Kidney (tissue), 14 donors: ENCODE results near the gene CCDC142. TPM values are rescaled to one million over a fixed set of nuclear protein-coding genes. Genes with fewer than 3 reads are reported as not detected.

Source experiments
- DNase-seq, 5 donors: peaks; one replicate each; pipeline ENCODE4 v3.0.0-alpha.2; 2013 to 2020
- FAIRE-seq: peaks from 2 replicates; lab custom pipeline; 2012; peaks lifted over from hg19 to GRCh38; lab: Jason Lieb, UNC
- H3K27ac ChIP-seq, 2 donors: one replicate each; pipeline ENCODE4 v1.7.0; 2013; ENCODE audit warnings: low read depth in 2 of 2, low read length in 2 of 2, inconsistent platforms in 1 of 2
- H3K27me3 ChIP-seq: one replicate; pipeline ENCODE4 v1.7.1; 2013; ENCODE audit warnings: low read length, inconsistent platforms; ENCODE audit not compliant: control insufficient read depth, insufficient read depth
- H3K36me3 ChIP-seq, 3 donors: one replicate each; pipeline versions ENCODE4 v1.7.0 to v1.7.1; 2013; ENCODE audit warnings: low read length in 3 of 3, control low read depth in 1 of 3, inconsistent platforms in 1 of 3; ENCODE audit not compliant: insufficient read depth in 3 of 3, control insufficient read depth in 2 of 3
- H3K4me1 ChIP-seq, 3 donors: one replicate each; pipeline versions ENCODE4 v1.7.0 to v1.7.1; 2013; ENCODE audit warnings: low read length in 3 of 3, inconsistent platforms in 1 of 3, low read depth in 1 of 3; ENCODE audit not compliant: control insufficient read depth in 2 of 3, insufficient read depth in 2 of 3
- H3K4me3 ChIP-seq, 3 donors: one replicate each; pipeline versions ENCODE4 v1.7.0 to v1.8.1; 2013; ENCODE audit warnings: low read length in 3 of 3, control low read depth in 1 of 3, inconsistent platforms in 1 of 3
- H3K9ac ChIP-seq, 3 donors: one replicate each; pipeline versions ENCODE4 v1.7.0 to v1.7.1; 2013; ENCODE audit warnings: low read length in 3 of 3, control low read depth in 1 of 3, inconsistent platforms in 1 of 3
- H3K9me3 ChIP-seq, 3 donors: one replicate each; pipeline versions ENCODE4 v1.7.0 to v1.7.1; 2013; ENCODE audit warnings: low read length in 3 of 3, control low read depth in 1 of 3, inconsistent platforms in 1 of 3; ENCODE audit not compliant: control insufficient read depth in 2 of 3, insufficient read depth in 1 of 3
- intact Hi-C: fragments of 100-400 bp; cut with DNase I; formaldehyde crosslinking; loops from one replicate; pipeline ENCODE4 v1.11.1; 2022
- polyA plus RNA-seq: library from polyadenylated mRNA; stranded (reverse); fragments of 350-450 nt; fragmentation: Illumina TruSeq; extraction: RNeasy Lipid Tissue Mini Kit (QIAGEN cat#74804); gene quantifications from one replicate; pipeline ENCODE4 v1.2.3, GENCODE V29; 2014; ENCODE audit warnings: low read depth, low replicate concordance; ENCODE audit not compliant: insufficient read depth
- total RNA-seq: library from RNA; stranded (reverse); fragmentation: NEBNext Ultra II Directional; extraction: Animal tissue kit (Norgen Biotek cat#: 25700); gene quantifications from one replicate; pipeline ENCODE4 v1.2.1, GENCODE V29; 2021
- TF ChIP-seq, protein P1 (sequence below): IDR thresholded peaks from 3 replicates; pipeline ENCODE4 v1.5.1; 2012; ENCODE audit warnings: mild to moderate bottlenecking, moderate library complexity, borderline replicate concordance; ENCODE audit not compliant: insufficient read depth; ENCODE audit errors: extremely low read depth
- donor health status: control.
- donor health status: control.
- donor health status: control.
- donor health status: control.
- donor health status: control.
- donor health status: DM: yes; HTN: yes; CAD: no.
- donor health status: Normal renal cell carcinoma (clear cell type).

The CCDC142 gene
- total and polyA plus RNA-seq, 2 donors from 2014 or later, result 2.8 to 23.1 TPM

DNA sequence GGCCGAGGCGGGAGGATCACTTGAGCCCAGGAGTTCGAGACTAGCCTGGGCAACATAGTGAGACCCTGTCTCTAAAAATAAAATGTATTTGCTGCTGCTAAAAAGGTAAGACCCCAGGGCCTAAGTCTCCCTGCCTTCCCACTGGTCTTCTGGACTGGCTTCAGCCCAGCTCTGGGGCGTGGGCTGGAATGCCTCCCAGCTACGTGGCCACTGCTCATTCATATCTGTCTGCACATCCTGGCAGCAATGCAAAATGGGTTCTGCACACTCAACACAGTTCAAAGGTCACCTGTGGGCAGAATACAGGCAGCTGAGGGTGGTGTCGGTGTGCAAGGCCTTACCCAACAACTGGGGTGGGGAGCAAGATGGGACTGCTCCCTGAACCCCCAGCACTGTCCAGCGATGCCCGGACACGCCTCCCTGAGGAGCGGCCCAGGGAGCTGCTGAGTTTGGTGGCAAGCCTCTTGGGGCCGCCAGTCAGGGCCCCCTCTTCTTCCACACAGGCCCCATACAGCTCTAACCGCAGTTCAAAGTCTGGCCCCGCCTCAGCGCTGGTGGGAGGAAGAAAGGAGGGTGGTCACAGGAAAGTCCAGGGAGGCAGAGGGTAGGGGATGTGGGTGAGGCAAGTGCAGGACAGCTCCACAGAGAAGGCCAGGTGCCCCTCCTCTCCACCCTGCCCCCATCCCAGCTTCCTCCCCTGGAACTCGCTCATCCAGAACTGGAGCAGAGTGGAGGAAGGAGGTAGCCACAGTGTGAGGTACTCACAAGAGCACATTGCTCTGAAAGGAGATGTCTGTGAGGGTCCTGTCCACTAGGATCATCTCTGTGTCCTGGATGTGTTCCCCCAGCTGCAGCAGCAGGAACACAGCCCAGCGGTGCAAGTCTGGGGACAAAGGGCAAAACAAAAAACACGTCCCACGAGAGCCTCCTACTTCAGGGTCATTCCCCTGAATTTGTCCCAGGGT, 53.0 kb downstream of the CCDC142 start:
- intact Hi-C loops, result no loop called here
- Histone ChIP-seq H3K4me3 (peak overlapping the region in 1 of 3 donors; percentile 3), H3K9me3 (no peaks in the 10 kb centered on the region), H3K4me1 (peaks cover 0 to 9% (median 6%) of the 10 kb centered on the region in 3 donors), H3K9ac (no peak overlapping the region), H3K36me3 (peaks cover 6 to 65% (median 27%) of the 10 kb centered on the region in 3 donors), H3K27me3 (no peaks in the 10 kb centered on the region), H3K27ac (no peak overlapping the region)
- TF ChIP-seq, protein P1, sequence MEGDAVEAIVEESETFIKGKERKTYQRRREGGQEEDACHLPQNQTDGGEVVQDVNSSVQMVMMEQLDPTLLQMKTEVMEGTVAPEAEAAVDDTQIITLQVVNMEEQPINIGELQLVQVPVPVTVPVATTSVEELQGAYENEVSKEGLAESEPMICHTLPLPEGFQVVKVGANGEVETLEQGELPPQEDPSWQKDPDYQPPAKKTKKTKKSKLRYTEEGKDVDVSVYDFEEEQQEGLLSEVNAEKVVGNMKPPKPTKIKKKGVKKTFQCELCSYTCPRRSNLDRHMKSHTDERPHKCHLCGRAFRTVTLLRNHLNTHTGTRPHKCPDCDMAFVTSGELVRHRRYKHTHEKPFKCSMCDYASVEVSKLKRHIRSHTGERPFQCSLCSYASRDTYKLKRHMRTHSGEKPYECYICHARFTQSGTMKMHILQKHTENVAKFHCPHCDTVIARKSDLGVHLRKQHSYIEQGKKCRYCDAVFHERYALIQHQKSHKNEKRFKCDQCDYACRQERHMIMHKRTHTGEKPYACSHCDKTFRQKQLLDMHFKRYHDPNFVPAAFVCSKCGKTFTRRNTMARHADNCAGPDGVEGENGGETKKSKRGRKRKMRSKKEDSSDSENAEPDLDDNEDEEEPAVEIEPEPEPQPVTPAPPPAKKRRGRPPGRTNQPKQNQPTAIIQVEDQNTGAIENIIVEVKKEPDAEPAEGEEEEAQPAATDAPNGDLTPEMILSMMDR, result no peak
- FAIRE-seq, result no peak
- peak in 4 of 5 donors; percentile 47 to 71 (median 59) for DNase-seq

DNA sequence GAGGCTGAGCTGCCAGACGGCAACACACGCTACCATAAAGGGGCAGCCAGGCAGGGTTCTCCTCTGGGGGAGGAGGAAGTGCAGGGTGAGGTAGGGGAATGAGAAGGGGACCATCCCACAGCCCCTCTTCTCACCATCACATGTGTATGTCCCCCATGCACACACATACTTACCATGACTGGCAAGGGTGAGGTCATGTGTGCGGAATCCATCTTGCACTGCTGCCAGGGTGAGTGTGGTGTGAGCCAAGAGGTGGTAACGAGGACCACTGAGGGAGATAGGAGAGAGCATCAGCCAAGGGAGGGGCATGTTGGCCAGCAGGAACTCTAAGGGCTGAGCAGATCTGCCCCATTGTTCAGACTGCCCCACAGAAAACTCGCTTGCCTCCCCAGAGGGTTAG, 54.1 kb downstream of the CCDC142 start:
- intact Hi-C loops, result no loop called here
- no peak for DNase-seq
- Histone ChIP-seq H3K9ac (no peak overlapping the region), H3K27me3 (no peaks in the 10 kb centered on the region), H3K9me3 (no peaks in the 10 kb centered on the region), H3K27ac (no peak overlapping the region), H3K4me3 (no peak overlapping the region), H3K4me1 (peaks cover 0 to 9% (median 6%) of the 10 kb centered on the region in 3 donors), H3K36me3 (peaks cover 6 to 66% (median 27%) of the 10 kb centered on the region in 3 donors)
- FAIRE-seq, result no peak
- TF ChIP-seq, protein P1, result no peak

DNA sequence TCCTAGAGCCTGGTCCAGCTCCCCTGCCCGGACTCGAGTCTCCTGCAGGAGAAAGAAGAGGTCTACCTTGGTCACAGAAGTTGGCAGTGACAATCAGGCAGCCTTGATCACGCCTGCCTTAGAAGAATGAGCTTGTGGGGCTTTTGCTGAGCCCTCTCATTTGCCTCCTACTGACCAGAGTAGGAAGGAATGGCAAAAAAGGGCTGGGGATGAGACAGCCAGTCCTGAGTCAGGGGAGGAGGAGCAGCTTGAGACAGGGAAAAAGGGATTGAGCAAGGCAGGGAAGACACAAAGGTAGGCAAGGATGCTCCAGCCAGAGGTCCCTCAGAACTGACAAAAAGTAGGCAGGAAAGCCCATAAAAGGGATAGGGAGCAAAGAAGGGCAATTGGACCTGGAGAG, 55.2 kb downstream of the CCDC142 start:
- intact Hi-C loops, result no loop called here
- peaks cover 0 to 9% (median 5%) of the 10 kb centered on the region in 3 donors for H3K4me1 ChIP-seq
- no peak for DNase-seq
- no peak for FAIRE-seq
- TF ChIP-seq, protein P1, result no peak
- no peak overlapping the region for H3K4me3 ChIP-seq
- peaks cover 6 to 66% (median 27%) of the 10 kb centered on the region in 3 donors for H3K36me3 ChIP-seq
- no peak overlapping the region for H3K27ac ChIP-seq
- no peak overlapping the region for H3K9ac ChIP-seq
- H3K27me3 ChIP-seq, result no peaks in the 10 kb centered on the region
- no peaks in the 10 kb centered on the region for H3K9me3 ChIP-seq
